ENCODE measurements around the gene DNAJB9.
"Not testable (repeated sequence)": the region's sequence is repeated elsewhere in the genome, so short reads cannot be mapped to it uniquely, and the experiment has no call there.

Gene DNAJB9

DNA sequence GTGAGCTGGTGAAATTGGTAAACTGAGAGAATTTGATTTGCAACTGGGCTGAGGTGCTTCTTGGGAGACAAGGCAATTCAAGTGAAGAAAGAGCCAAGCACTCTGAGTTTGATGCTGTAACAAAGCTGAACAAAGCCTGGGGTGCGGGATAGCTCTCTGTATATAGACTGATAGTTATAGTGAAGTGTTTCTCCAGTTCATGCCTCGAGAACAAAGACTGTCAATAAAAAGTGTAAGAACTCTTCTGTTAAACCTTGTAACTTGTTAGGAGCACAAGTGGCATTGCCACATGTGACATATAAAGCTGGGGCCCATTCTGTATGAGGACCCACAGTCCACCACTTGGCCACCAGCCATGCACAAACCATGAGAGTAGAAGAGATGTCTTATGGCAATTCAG is 32.4 kb upstream of the DNAJB9 start:
- H3K27me3 ChIP-seq (ENCODE audit: control insufficient read depth in 1 of 2, insufficient read depth in 2 of 2, low read length in 2 of 2), result no peaks in the 10 kb centered on the region
- H3K4me3 ChIP-seq (ENCODE audit: low read length in 2 of 2), result no peak overlapping the region
- no peak overlapping the region for H3K27ac ChIP-seq (ENCODE audit: low read length)

DNA sequence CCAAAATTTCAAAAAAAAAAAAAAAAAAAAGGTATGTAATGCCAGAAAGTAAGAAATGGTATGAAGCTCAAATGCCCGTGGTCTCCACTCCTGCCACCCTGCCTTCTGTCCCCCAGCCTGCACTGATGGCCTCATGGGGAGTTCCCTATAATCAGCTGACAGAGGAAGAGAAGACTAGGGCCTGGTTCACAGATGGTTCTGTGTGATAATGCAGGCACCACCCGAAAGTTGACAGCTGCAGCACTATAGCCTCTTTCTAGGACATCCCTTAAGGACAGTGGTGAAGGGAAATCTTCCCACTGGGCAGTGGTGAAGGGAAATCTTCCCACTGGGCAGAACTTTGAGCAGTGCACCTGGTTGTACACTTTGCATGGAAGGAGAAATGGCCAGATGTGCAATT is 31.4 kb upstream of the DNAJB9 start:
- not testable (repeated sequence) for H3K27ac ChIP-seq (ENCODE audit: low read length); H3K4me3 ChIP-seq (ENCODE audit: low read length in 2 of 2); H3K4me1 ChIP-seq (ENCODE audit: control insufficient read depth, insufficient read depth, low read length); H3K9ac ChIP-seq (ENCODE audit: low read length in 2 of 2); H3K9me3 ChIP-seq (ENCODE audit: control insufficient read depth in 2 of 2, low read length in 2 of 2); H3K27me3 ChIP-seq (ENCODE audit: control insufficient read depth in 1 of 2, insufficient read depth in 2 of 2, low read length in 2 of 2); H3K36me3 ChIP-seq (ENCODE audit: control insufficient read depth in 2 of 2, insufficient read depth in 2 of 2, low read length in 2 of 2)

More for the DNA sequence above, 32.4 kb upstream of the DNAJB9 start:
- no peaks in the 10 kb centered on the region for H3K4me1 ChIP-seq (ENCODE audit: control insufficient read depth, insufficient read depth, low read length)
- no peaks in the 10 kb centered on the region for H3K9me3 ChIP-seq (ENCODE audit: control insufficient read depth in 2 of 2, low read length in 2 of 2)
- H3K36me3 ChIP-seq (ENCODE audit: control insufficient read depth in 2 of 2, insufficient read depth in 2 of 2, low read length in 2 of 2), result no peaks in the 10 kb centered on the region
- no peak overlapping the region for H3K9ac ChIP-seq (ENCODE audit: low read length in 2 of 2)

DNA sequence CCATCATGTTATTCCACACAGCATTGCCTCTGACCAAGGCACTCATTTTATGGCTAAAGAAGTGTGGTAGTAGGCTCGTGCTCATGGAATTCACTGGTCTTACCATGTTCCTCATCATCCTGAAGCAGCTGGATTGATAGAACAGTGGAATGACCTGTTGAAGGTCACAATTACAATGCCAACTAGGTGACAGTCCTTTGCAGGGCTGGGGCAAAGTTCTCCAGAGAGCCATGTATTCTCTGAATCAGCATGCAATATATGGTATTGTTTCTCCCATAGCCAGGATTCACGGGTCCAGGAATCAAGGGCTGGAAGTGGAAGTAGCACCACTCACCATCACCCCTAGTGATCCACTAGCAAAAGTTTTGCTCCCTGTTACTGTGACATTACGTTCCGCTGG is 31.0 kb upstream of the DNAJB9 start:
- not testable (repeated sequence) for H3K27ac ChIP-seq (ENCODE audit: low read length); H3K36me3 ChIP-seq (ENCODE audit: control insufficient read depth in 2 of 2, insufficient read depth in 2 of 2, low read length in 2 of 2); H3K9ac ChIP-seq (ENCODE audit: low read length in 2 of 2); H3K27me3 ChIP-seq (ENCODE audit: control insufficient read depth in 1 of 2, insufficient read depth in 2 of 2, low read length in 2 of 2); H3K4me1 ChIP-seq (ENCODE audit: control insufficient read depth, insufficient read depth, low read length); H3K4me3 ChIP-seq (ENCODE audit: low read length in 2 of 2); H3K9me3 ChIP-seq (ENCODE audit: control insufficient read depth in 2 of 2, low read length in 2 of 2)

GRCh38 chr7:108541478-108541877 is 28.2 kb upstream of the DNAJB9 start:
- no peak overlapping the region for H3K9ac ChIP-seq (ENCODE audit: low read length in 2 of 2)

GRCh38 chr7:108548141-108548896 is 21.4 kb upstream of the DNAJB9 start:
- not testable (repeated sequence) for H3K27ac ChIP-seq (ENCODE audit: low read length); H3K9ac ChIP-seq (ENCODE audit: low read length in 2 of 2); H3K9me3 ChIP-seq (ENCODE audit: control insufficient read depth in 2 of 2, low read length in 2 of 2); H3K36me3 ChIP-seq (ENCODE audit: control insufficient read depth in 2 of 2, insufficient read depth in 2 of 2, low read length in 2 of 2); H3K27me3 ChIP-seq (ENCODE audit: control insufficient read depth in 1 of 2, insufficient read depth in 2 of 2, low read length in 2 of 2); H3K4me1 ChIP-seq (ENCODE audit: control insufficient read depth, insufficient read depth, low read length); H3K4me3 ChIP-seq (ENCODE audit: low read length in 2 of 2)

More at GRCh38 chr7:108541478-108541877, 28.2 kb upstream of the DNAJB9 start:
- no peaks in the 10 kb centered on the region for H3K4me1 ChIP-seq (ENCODE audit: control insufficient read depth, insufficient read depth, low read length)
- H3K9me3 ChIP-seq (ENCODE audit: control insufficient read depth in 2 of 2, low read length in 2 of 2), result no peaks in the 10 kb centered on the region
- H3K27ac ChIP-seq (ENCODE audit: low read length), result no peak overlapping the region
- no peak overlapping the region for H3K4me3 ChIP-seq (ENCODE audit: low read length in 2 of 2)
- no peaks in the 10 kb centered on the region for H3K36me3 ChIP-seq (ENCODE audit: control insufficient read depth in 2 of 2, insufficient read depth in 2 of 2, low read length in 2 of 2)
- H3K27me3 ChIP-seq (ENCODE audit: control insufficient read depth in 1 of 2, insufficient read depth in 2 of 2, low read length in 2 of 2), result no peaks in the 10 kb centered on the region

- H3K27ac ChIP-seq (ENCODE audit: low read length); H3K36me3 ChIP-seq (ENCODE audit: control insufficient read depth in 2 of 2, insufficient read depth in 2 of 2, low read length in 2 of 2); H3K4me3 ChIP-seq (ENCODE audit: low read length in 2 of 2); H3K4me1 ChIP-seq (ENCODE audit: control insufficient read depth, insufficient read depth, low read length); H3K27me3 ChIP-seq (ENCODE audit: control insufficient read depth in 1 of 2, insufficient read depth in 2 of 2, low read length in 2 of 2); H3K9ac ChIP-seq (ENCODE audit: low read length in 2 of 2); H3K9me3 ChIP-seq (ENCODE audit: control insufficient read depth in 2 of 2, low read length in 2 of 2): not testable (repeated sequence)
Observed at GRCh38 chr7:108556665-108557064, 13.0 kb upstream of the DNAJB9 start.

GRCh38 chr7:108557191-108557590 is 12.5 kb upstream of the DNAJB9 start:
- Histone ChIP-seq H3K4me3 (ENCODE audit: low read length in 2 of 2) (no peak overlapping the region), H3K27me3 (ENCODE audit: control insufficient read depth in 1 of 2, insufficient read depth in 2 of 2, low read length in 2 of 2) (no peaks in the 10 kb centered on the region), H3K9ac (ENCODE audit: low read length in 2 of 2) (no peak overlapping the region), H3K36me3 (ENCODE audit: control insufficient read depth in 2 of 2, insufficient read depth in 2 of 2, low read length in 2 of 2) (peaks cover 0 to 2% of the 10 kb centered on the region in 2 donors), H3K9me3 (ENCODE audit: control insufficient read depth in 2 of 2, low read length in 2 of 2) (peaks cover 3 to 9% of the 10 kb centered on the region in 2 donors), H3K4me1 (ENCODE audit: control insufficient read depth, insufficient read depth, low read length) (no peaks in the 10 kb centered on the region), H3K27ac (ENCODE audit: low read length) (no peak overlapping the region)

DNA sequence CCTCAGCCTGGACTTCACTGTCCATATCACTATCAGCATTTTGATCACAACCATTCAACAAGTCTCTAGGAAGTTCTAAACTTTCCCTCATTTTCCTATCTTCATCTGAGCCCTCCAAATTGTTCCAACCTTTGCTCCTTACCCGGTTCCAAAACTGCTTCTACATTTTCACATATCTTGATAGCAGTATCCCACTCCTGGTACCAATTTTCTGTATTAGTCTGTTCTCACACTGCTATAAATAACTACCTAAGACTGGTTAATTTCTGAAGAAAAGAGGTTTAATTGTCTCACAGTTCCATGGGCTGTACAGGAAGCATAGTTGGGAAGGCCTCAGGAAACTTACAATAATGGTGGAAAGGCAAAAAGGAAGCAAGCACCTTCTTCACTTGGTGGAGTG is 12.1 kb upstream of the DNAJB9 start:
- Histone ChIP-seq H3K9ac (ENCODE audit: low read length in 2 of 2) (no peak overlapping the region), H3K27ac (ENCODE audit: low read length) (no peak overlapping the region), H3K4me3 (ENCODE audit: low read length in 2 of 2) (no peak overlapping the region), H3K9me3 (ENCODE audit: control insufficient read depth in 2 of 2, low read length in 2 of 2) (peaks cover 3 to 9% of the 10 kb centered on the region in 2 donors), H3K27me3 (ENCODE audit: control insufficient read depth in 1 of 2, insufficient read depth in 2 of 2, low read length in 2 of 2) (no peaks in the 10 kb centered on the region), H3K4me1 (ENCODE audit: control insufficient read depth, insufficient read depth, low read length) (no peaks in the 10 kb centered on the region), H3K36me3 (ENCODE audit: control insufficient read depth in 2 of 2, insufficient read depth in 2 of 2, low read length in 2 of 2) (peaks cover 0 to 2% of the 10 kb centered on the region in 2 donors)

GRCh38 chr7:108559253-108559652 is 10.4 kb upstream of the DNAJB9 start:
- Histone ChIP-seq H3K9ac (ENCODE audit: low read length in 2 of 2) (no peak overlapping the region), H3K9me3 (ENCODE audit: control insufficient read depth in 2 of 2, low read length in 2 of 2) (peaks cover 3 to 9% of the 10 kb centered on the region in 2 donors), H3K27ac (ENCODE audit: low read length) (no peak overlapping the region), H3K36me3 (ENCODE audit: control insufficient read depth in 2 of 2, insufficient read depth in 2 of 2, low read length in 2 of 2) (peaks cover 0 to 2% of the 10 kb centered on the region in 2 donors), H3K4me3 (ENCODE audit: low read length in 2 of 2) (no peak overlapping the region), H3K4me1 (ENCODE audit: control insufficient read depth, insufficient read depth, low read length) (no peaks in the 10 kb centered on the region), H3K27me3 (ENCODE audit: control insufficient read depth in 1 of 2, insufficient read depth in 2 of 2, low read length in 2 of 2) (no peaks in the 10 kb centered on the region)

GRCh38 chr7:108561047-108561619 is 8.5 kb upstream of the DNAJB9 start:
- peaks cover 3 to 9% of the 10 kb centered on the region in 2 donors for H3K9me3 ChIP-seq (ENCODE audit: control insufficient read depth in 2 of 2, low read length in 2 of 2)
- no peaks in the 10 kb centered on the region for H3K4me1 ChIP-seq (ENCODE audit: control insufficient read depth, insufficient read depth, low read length)
- H3K27ac ChIP-seq (ENCODE audit: low read length), result no peak overlapping the region
- no peak overlapping the region for H3K4me3 ChIP-seq (ENCODE audit: low read length in 2 of 2)
- peaks cover 0 to 2% of the 10 kb centered on the region in 2 donors for H3K36me3 ChIP-seq (ENCODE audit: control insufficient read depth in 2 of 2, insufficient read depth in 2 of 2, low read length in 2 of 2)
- H3K27me3 ChIP-seq (ENCODE audit: control insufficient read depth in 1 of 2, insufficient read depth in 2 of 2, low read length in 2 of 2), result no peaks in the 10 kb centered on the region
- no peak overlapping the region for H3K9ac ChIP-seq (ENCODE audit: low read length in 2 of 2)

- Histone ChIP-seq H3K36me3 (ENCODE audit: control insufficient read depth in 2 of 2, insufficient read depth in 2 of 2, low read length in 2 of 2) (peaks cover 0 to 2% of the 10 kb centered on the region in 2 donors), H3K4me3 (ENCODE audit: low read length in 2 of 2) (no peak overlapping the region), H3K4me1 (ENCODE audit: control insufficient read depth, insufficient read depth, low read length) (no peaks in the 10 kb centered on the region), H3K27me3 (ENCODE audit: control insufficient read depth in 1 of 2, insufficient read depth in 2 of 2, low read length in 2 of 2) (no peaks in the 10 kb centered on the region), H3K9ac (ENCODE audit: low read length in 2 of 2) (no peak overlapping the region), H3K27ac (ENCODE audit: low read length) (no peak overlapping the region), H3K9me3 (ENCODE audit: control insufficient read depth in 2 of 2, low read length in 2 of 2) (no peaks in the 10 kb centered on the region)
Observed at GRCh38 chr7:108565987-108566386, 3.7 kb upstream of the DNAJB9 start.
